ENCODE data around the gene ABLIM1. TPM values are rescaled to one million over a fixed set of nuclear protein-coding genes. Genes with fewer than 3 reads are reported as not detected.

Gene ABLIM1
- total and polyA plus RNA-seq, 2 of the 13 experiments (the other 11 are each of a cell fraction or from before 2014, with no cell fraction given) = 59.4 to 92.7 TPM

DNA sequence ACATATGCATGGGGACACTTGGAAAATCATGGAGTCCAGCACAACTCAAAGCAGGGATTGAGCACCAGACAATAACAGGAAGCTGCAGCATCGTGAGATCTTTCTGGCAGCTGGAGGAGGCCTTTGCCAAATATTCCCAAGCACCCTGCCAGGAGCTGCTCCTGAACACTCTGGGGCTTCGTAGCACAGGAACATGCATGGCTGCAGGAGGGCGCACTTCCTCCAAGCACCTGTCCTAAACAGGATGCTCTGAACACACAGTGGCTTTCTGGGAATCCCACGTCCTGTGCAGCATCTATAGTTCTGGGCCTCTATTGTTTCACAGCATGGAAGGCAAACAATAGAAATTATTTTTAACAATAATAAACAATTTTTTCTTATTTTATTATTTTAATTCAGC is 4.1 kb downstream of the ABLIM1 start (continued):
- TF ChIP-seq, protein P1, sequence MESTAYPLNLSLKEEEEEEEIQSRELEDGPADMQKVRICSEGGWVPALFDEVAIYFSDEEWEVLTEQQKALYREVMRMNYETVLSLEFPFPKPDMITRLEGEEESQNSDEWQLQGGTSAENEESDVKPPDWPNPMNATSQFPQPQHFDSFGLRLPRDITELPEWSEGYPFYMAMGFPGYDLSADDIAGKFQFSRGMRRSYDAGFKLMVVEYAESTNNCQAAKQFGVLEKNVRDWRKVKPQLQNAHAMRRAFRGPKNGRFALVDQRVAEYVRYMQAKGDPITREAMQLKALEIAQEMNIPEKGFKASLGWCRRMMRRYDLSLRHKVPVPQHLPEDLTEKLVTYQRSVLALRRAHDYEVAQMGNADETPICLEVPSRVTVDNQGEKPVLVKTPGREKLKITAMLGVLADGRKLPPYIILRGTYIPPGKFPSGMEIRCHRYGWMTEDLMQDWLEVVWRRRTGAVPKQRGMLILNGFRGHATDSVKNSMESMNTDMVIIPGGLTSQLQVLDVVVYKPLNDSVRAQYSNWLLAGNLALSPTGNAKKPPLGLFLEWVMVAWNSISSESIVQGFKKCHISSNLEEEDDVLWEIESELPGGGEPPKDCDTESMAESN (CRISPR knock-in tag; conservative IDR thresholded peaks at IDR 0.05) = no peak
- no peak for TF ChIP-seq HNRNPK (IDR thresholded peaks at IDR 0.05; ENCODE audit: low read depth, low read length, poor library complexity, severe bottlenecking)
- TF ChIP-seq, protein P2, sequence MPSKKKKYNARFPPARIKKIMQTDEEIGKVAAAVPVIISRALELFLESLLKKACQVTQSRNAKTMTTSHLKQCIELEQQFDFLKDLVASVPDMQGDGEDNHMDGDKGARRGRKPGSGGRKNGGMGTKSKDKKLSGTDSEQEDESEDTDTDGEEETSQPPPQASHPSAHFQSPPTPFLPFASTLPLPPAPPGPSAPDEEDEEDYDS (CRISPR knock-in tag; IDR thresholded peaks at IDR 0.05) = no peak
- TF ChIP-seq ZNF713 (CRISPR knock-in tag; IDR thresholded peaks at IDR 0.05) = no peak

DNA sequence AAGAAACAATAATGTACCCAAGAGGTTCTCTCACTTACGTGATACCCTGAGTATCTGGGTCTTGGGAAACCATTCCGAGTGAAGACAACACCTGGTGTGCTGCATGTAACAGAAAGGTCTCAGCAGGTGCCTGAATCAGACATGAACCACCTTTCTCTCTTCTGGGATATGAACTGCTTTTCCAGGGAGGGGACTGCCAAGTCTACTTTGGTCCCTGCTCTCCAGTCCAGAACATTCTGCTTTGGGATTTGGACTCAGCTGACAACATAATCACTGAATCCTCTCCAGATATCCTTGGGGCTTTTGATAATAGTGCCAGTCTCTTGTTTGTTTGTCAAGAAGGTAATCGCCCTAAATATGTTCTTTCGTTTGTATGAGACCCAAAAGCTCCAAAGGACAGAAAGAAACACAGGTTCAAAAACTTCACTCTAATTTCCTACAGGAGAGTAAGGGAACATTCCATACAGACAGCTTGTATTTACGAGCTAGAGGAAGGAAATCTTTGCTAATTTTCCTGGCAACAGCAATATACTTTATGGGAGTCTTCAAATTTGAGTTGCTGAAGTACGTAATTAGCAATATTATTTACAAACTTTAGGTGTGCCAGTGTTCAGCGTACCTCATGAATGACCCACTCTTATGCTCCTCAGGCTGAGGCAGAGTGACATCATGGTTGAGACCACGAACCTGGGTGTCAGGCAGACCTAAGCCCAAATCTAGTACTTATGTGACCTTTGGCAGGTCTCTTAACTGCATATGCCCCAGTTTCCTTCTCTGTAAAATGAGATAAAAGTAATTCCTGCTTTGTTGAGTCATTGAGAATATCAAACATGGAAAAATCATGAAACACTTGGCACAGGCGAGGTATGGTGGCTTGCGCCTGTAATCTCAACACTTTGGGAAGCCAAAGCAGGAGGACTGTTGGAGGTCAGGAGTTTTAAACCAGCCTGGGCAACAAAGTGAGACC is 5.4 kb downstream of the ABLIM1 start:
- H2AFZ ChIP-seq (ENCODE audit: low read length) = no peak overlapping the region
- in situ Hi-C loops (cut with HindIII; ENCODE audit: extremely low pct_ligation_motif_present, low pct_unique_long_range_greater_than_20kb) = no loop called here
- no peaks in the 10 kb centered on the region for H3K36me3 ChIP-seq (replicated peaks in 1 of 2; ENCODE audit: control insufficient read depth in 1 of 2, insufficient read depth in 2 of 2, low read length in 2 of 2)
- no peak overlapping the region for H3K9ac ChIP-seq (ENCODE audit: insufficient read depth, low read depth, low read length)
- peaks cover 43% of the 10 kb centered on the region for H3K4me1 ChIP-seq (ENCODE audit: insufficient read depth, low read length)
- TF ChIP-seq, protein P2 (CRISPR knock-in tag; IDR thresholded peaks at IDR 0.05) = no peak
- TF ChIP-seq TMF1 (CRISPR knock-in tag; IDR thresholded peaks at IDR 0.05; ENCODE audit: low read depth) (no peak), ZSCAN22 (CRISPR knock-in tag; IDR thresholded peaks at IDR 0.05) (no peak), YY1 (IDR thresholded peaks at IDR 0.05; ENCODE audit: insufficient read depth, insufficient replicate concordance, low read depth, low read length) (no peak)
- TF ChIP-seq, protein P3, sequence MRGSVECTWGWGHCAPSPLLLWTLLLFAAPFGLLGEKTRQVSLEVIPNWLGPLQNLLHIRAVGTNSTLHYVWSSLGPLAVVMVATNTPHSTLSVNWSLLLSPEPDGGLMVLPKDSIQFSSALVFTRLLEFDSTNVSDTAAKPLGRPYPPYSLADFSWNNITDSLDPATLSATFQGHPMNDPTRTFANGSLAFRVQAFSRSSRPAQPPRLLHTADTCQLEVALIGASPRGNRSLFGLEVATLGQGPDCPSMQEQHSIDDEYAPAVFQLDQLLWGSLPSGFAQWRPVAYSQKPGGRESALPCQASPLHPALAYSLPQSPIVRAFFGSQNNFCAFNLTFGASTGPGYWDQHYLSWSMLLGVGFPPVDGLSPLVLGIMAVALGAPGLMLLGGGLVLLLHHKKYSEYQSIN (CRISPR knock-in tag; IDR thresholded peaks at IDR 0.05; ENCODE audit: borderline replicate concordance) = no peak
- TF ChIP-seq, protein P4, sequence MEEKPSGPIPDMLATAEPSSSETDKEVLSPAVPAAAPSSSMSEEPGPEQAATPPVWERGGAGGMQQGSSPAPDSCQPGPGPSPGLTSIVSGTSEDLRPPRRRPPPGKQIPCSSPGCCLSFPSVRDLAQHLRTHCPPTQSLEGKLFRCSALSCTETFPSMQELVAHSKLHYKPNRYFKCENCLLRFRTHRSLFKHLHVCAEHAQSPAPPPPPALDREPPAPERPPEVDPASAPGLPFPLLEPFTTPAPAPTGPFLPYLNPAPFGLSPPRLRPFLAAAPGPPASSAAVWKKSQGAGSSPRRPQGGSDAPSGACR (CRISPR knock-in tag; IDR thresholded peaks at IDR 0.05) = no peak
- no peaks in the 10 kb centered on the region for H3K79me2 ChIP-seq (ENCODE audit: insufficient read depth, low read length)
- no peak overlapping the region for H3K4me3 ChIP-seq (replicated peaks in 1 of 3; ENCODE audit: insufficient read depth in 1 of 3, low read depth in 2 of 3, low read length in 3 of 3)
- WGBS (ENCODE audit: low lambda C conversion rate) = 51% methylated on average over 10 of the region's 10 CpGs
- BruUV-seq (replicated peaks) = no TSS peak
- H3K27me3 ChIP-seq (ENCODE audit: control insufficient read depth in 1 of 2, insufficient read depth in 2 of 2, low read length in 2 of 2) = no peaks in the 10 kb centered on the region
- no peaks in the 10 kb centered on the region for H4K20me1 ChIP-seq (ENCODE audit: insufficient read depth, low read length)
- H3K4me2 ChIP-seq (ENCODE audit: low read depth, low read length) = no peak overlapping the region
- FAIRE-seq (no peak), ATAC-seq (no peak), DNase-seq (ENCODE audit: low spot score) (no peak)
- H3K27ac ChIP-seq (ENCODE audit: extremely low read length, insufficient read depth, low read length) = no peak overlapping the region
- POLR2A ChIA-PET = no interaction called here
- intact Hi-C loops (cut with micrococcal nuclease; ENCODE audit: unreplicated experiment) = no loop called here
- CTCF ChIA-PET (ENCODE audit: low intra/inter-chr PET ratio, low total read pairs) = no interaction called here
- no peaks in the 10 kb centered on the region for H3K9me3 ChIP-seq (ENCODE audit: low read length)

Data from HepG2 (cell line).